Heart left ventricle (tissue), 16 donors: ENCODE data around the gene ANXA3. TPM values are rescaled to one million over a fixed set of nuclear protein-coding genes. Genes with fewer than 3 reads are reported as not detected.
A peak's percentile ranks its signal among the peaks of the same experiment; 100 is the strongest.

Experiments used
- ATAC-seq, 4 donors: fragments of 200-7000 bp; cut with Tn5 transposase; one replicate each; pipeline ENCODE4 v1.9.1; 2020 to 2022; ENCODE audit warnings: moderate library complexity in 4 of 4, mild to moderate bottlenecking in 3 of 4, moderate number of reproducible peaks in 1 of 4
- DNase-seq, 5 donors: peaks; one replicate each; pipeline ENCODE4 v3.0.0-alpha.2; 2020
- H3K27ac ChIP-seq, 12 donors: fragments of 200-600 bp; sonication (generic) in 4 of 12; one replicate each; pipeline versions ENCODE4 v1.5.0 to v1.8.0; 2016 to 2022; ENCODE audit warnings: mild to moderate bottlenecking in 2 of 12
- H3K27me3 ChIP-seq, 9 donors: fragments of 200-600 bp; sonication (generic) in 2 of 9; one replicate each; pipeline versions ENCODE4 v1.5.1 to v1.8.0; 2016 to 2022; ENCODE audit warnings: mild to moderate bottlenecking in 3 of 9
- H3K36me3 ChIP-seq, 9 donors: fragments of 200-600 bp; sonication (generic) in 2 of 9; one replicate each; pipeline versions ENCODE4 v1.5.0 to v1.8.0; 2018 to 2022; ENCODE audit warnings: mild to moderate bottlenecking in 2 of 9
- H3K4me1 ChIP-seq, 12 donors: fragments of 200-600 bp; sonication (generic) in 4 of 12; one replicate each; pipeline versions ENCODE4 v1.5.0 to v1.8.0; 2016 to 2022; ENCODE audit warnings: mild to moderate bottlenecking in 3 of 12
- H3K4me3 ChIP-seq, 12 donors: fragments of 200-600 bp; sonication (generic) in 4 of 12; one replicate each; pipeline versions ENCODE4 v1.5.0 to v1.8.0; 2017 to 2022; ENCODE audit warnings: mild to moderate bottlenecking in 9 of 12, moderate library complexity in 4 of 12
- H3K9me3 ChIP-seq, 12 donors: fragments of 200-600 bp; sonication (generic) in 4 of 12; one replicate each; pipeline versions ENCODE4 v1.5.0 to v1.8.0; 2016 to 2022; ENCODE audit warnings: mild to moderate bottlenecking in 1 of 12
- POLR2A ChIP-seq, 2 donors: fragments of 450-650 bp; IDR thresholded peaks; one replicate each; pipeline ENCODE4 v1.6.1; 2017; ENCODE audit warnings: antibody characterized with exemption in 2 of 2, mild to moderate bottlenecking in 2 of 2, moderate library complexity in 2 of 2
- WGBS, 4 donors: extraction: QIAGEN DNeasy Blood & Tissue Kit in 2 of 4; methylation state at CpG; one replicate each; pipeline versions ENCODE4 v1.1.5 to v1.1.7; 2013 to 2018; 5-methylcytosine and 5-hydroxymethylcytosine counted together
- intact Hi-C, 10 donors: fragments of 100-400 bp; cut with DNase I; formaldehyde crosslinking; loops; one replicate each; pipeline versions ENCODE4 v1.11.1 to v1.14.2; 2022
- polyA plus RNA-seq, 2 donors: library from polyadenylated mRNA; stranded (reverse); fragments of 200-250 nt; gene quantifications; one replicate each; pipeline ENCODE4 v1.2.3, GENCODE V29; 2013
- total RNA-seq, 9 donors: library from RNA; depleted of rRNA in 2 of 9; stranded (reverse); fragments of >200 nt in 2 of 9; fragmentation: NEBNext Ultra II Directional in 3 of 9; extraction: Animal tissue kit (Norgen Biotek cat#: 25700) in 3 of 9; gene quantifications; one replicate each; pipeline versions ENCODE4 v1.1.0 to v1.2.4, GENCODE V29; 2016 to 2023
- TF ChIP-seq, protein P1 (sequence below), 12 donors: fragments of 200-600 bp; sonication (generic) in 4 of 12; IDR thresholded peaks; one replicate each; pipeline versions ENCODE4 v1.5.0 to v1.8.0; 2018 to 2022; ENCODE audit warnings: antibody characterized with exemption in 12 of 12, mild to moderate bottlenecking in 5 of 12
- donor health status: ischemic (EF 13 %, LVEDD 7.1; RV severe dilation, severe dysfunction).
- donor health status: healthy with polysubstance abuse.
- donor health status: DM: no; HTN: yes; CAD: no.
- donor health status: DM: no; HTN: no; CAD: no.
- donor health status: ischemic (EF 25% LVEDD 6.9; RV normal size, moderate dysfunction).
- donor health status: ischemic (EF 25% LVEDD 5.7; RV mildly dilated, moderate dysfunction).
- donor health status: healthy.
- donor health status: DM: yes; HTN: yes; CAD: no.
- donor health status: ischemic (EF 35%, LVEDD 5.7; RV mildly dilated, moderate dysfunction).
- donor health status: nonischemic (EF 11% LVEDD 7.7; RV severe dilation, severe dysfunction).
- donor health status: DM: yes; HTN: yes; CAD: no.
- donor health status: PGD.
- donor health status: ischemic (EF 29% LVEDD 5.4; RV normal size, mild dysfunction).
- donor health status: nonischemic (EF 23%, LVEDD 6.1; RV moderate dilation, normal function).

ANXA3 gene
- total and polyA plus RNA-seq, 11 donors: 12.9 to 119 (median 28.7) TPM

DNA sequence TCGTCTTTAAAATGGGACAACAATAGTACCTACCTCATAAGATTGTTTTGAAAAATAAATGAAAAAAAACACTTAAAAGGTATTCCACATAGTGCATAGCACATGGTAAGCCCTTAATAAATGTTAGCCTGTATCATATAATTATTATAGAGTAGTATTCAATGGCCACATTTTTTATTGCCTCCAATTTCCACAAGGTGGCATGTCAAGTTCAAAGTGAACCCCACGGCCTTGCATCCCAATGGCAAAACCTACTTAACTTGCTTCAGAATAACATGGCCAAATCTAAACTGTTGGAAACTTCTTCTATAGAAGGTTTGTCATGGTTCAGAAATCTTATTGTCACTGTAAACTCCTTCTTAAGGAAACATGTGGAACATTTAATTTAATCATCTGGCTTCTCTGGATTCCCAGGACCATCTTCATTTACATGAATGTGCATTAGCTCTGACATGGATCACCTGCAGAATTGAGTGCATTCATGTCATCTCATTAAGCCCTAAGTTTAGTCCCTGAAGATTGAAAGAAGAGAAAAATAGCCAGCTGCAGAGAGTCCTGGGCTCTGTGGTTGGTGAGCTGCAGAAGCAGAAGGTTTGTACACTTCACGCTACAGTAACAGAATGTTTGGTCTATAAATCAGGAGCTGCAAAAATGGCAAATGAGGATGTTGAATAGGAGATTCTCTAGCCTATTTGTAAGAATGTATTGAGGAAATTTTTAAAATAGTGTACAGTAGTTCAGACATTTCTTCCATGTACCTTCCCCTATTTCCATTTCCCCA is 61.0 kb downstream of the ANXA3 start:
- WGBS, 4 donors: 61 to 72% (median 68%) methylated on average over 3 of the region's 3 CpGs
- peak in 4 of 5 donors; percentile 29 to 41 (median 36) for DNase-seq
- Histone ChIP-seq H3K4me1 (peaks cover 0 to 30% (median 5%) of the 10 kb centered on the region in 12 donors), H3K27ac (no peak overlapping the region), H3K4me3 (no peak overlapping the region), H3K36me3 (peaks cover 0 to 17% (median 0%) of the 10 kb centered on the region in 9 donors), H3K27me3 (no peaks in the 10 kb centered on the region), H3K9me3 (no peaks in the 10 kb centered on the region)
- intact Hi-C loops: loop anchor here in 9 of 10 donors (1.0 to 10.0 kb wide), 8 partner anchors 162 to 655 kb away; partner anchors contain the start of gene BMP2K (in 4 of the 9)
- ATAC-seq: peak; percentile 53 to 81 (median 72)
- TF ChIP-seq, protein P1, sequence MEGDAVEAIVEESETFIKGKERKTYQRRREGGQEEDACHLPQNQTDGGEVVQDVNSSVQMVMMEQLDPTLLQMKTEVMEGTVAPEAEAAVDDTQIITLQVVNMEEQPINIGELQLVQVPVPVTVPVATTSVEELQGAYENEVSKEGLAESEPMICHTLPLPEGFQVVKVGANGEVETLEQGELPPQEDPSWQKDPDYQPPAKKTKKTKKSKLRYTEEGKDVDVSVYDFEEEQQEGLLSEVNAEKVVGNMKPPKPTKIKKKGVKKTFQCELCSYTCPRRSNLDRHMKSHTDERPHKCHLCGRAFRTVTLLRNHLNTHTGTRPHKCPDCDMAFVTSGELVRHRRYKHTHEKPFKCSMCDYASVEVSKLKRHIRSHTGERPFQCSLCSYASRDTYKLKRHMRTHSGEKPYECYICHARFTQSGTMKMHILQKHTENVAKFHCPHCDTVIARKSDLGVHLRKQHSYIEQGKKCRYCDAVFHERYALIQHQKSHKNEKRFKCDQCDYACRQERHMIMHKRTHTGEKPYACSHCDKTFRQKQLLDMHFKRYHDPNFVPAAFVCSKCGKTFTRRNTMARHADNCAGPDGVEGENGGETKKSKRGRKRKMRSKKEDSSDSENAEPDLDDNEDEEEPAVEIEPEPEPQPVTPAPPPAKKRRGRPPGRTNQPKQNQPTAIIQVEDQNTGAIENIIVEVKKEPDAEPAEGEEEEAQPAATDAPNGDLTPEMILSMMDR (IDR thresholded peaks at IDR 0.05): peak; percentile 43 to 77 (median 67)
- TF ChIP-seq POLR2A (IDR thresholded peaks at IDR 0.05): no peak

DNA sequence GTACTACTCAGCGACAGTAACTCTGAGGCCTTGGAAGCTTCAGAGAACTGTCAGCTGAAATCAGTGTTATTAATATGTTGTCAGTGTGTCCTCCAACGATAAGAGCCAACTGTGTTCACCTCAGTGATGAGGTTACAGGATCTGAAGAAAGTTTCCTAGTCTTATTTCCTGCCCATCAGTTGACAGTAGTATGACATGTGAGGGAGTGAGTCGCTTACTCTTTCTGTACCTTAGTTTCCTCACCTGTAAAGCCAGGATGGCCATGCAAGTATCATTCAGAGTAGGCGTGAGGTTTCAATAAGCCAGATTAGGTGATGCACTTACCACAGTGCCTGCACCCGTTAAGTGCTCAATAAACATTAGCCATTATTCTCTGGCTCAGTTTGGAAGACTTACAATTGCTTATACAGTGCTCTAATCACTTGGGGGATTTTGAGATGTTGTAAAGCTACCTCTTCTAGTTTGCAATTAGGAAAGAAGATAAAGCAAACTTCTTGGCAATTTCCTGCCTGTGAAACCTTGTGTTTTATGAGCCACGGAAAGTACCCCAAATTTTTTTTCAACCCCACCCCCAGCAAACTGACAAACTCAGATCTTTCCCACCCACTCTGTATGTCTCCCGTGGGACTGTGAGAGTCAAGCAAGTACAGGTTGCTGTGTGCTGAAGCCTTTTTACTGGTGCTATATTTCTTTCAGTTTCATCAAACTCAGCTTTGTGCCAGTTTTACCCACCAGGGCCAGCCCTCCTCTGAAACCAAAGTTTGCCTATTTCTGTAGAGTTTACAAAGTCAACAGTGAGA is 62.2 kb downstream of the ANXA3 start:
- no peak for TF ChIP-seq POLR2A (IDR thresholded peaks at IDR 0.05)
- TF ChIP-seq, protein P1 (IDR thresholded peaks at IDR 0.05): no peak
- H3K27me3 ChIP-seq: no peaks in the 10 kb centered on the region
- WGBS, 4 donors: 60 to 66% (median 60%) methylated on average over 7 of the region's 7 CpGs
- intact Hi-C loops: loop anchor here in 9 of 10 donors (1.0 to 10.0 kb wide), 8 partner anchors 161 to 656 kb away; partner anchors contain the start of gene BMP2K (in 5 of the 9)
- DNase-seq (no peak), ATAC-seq (peak; percentile 74 to 80 (median 77))
- no peaks in the 10 kb centered on the region for H3K9me3 ChIP-seq
- no peak overlapping the region for H3K4me3 ChIP-seq
- H3K4me1 ChIP-seq: peaks cover 0 to 30% (median 5%) of the 10 kb centered on the region in 12 donors
- peaks cover 0 to 12% (median 0%) of the 10 kb centered on the region in 9 donors for H3K36me3 ChIP-seq
- H3K27ac ChIP-seq: no peak overlapping the region

DNA sequence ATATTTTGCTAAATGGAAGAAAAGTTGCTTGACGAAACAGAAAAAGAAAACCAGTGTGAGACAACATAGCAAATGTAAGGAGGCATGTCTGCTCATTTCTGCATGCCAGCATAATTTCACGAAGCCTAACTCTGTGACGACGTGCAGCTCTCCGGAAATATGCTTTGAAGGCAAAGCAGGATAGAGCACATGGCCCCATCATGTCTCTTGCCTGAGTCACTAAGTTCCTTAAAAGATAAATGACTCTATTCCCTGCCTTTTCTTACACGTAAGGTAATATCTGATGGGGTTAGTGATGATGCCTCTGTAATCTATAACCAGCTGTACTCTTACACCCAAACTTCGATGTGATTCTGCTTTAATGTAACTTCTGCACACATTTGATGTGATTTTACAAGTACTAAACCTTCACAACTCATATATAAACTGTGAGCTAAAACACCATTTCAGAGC is 64.5 kb downstream of the ANXA3 start:
- Histone ChIP-seq H3K27ac (no peak overlapping the region), H3K9me3 (no peaks in the 10 kb centered on the region), H3K27me3 (no peaks in the 10 kb centered on the region), H3K4me1 (peaks cover 0 to 23% (median 5%) of the 10 kb centered on the region in 12 donors), H3K36me3 (peaks cover 0 to 2% (median 0%) of the 10 kb centered on the region in 9 donors), H3K4me3 (no peak overlapping the region)
- TF ChIP-seq, protein P1 (IDR thresholded peaks at IDR 0.05): no peak
- no peak for TF ChIP-seq POLR2A (IDR thresholded peaks at IDR 0.05)
- intact Hi-C loops: loop anchor here in 1 of 10 donors (10.0 kb wide), 1 partner anchor 159 kb away; the partner anchor contains the start of gene BMP2K
- DNase-seq: no peak
- ATAC-seq: no peak
- WGBS, 4 donors: 65 to 82% (median 70%) methylated on average over 7 of the region's 7 CpGs
